ENCODE results near the gene COMMD1.
"Not testable (repeated sequence)": the region's sequence is repeated elsewhere in the genome, so short reads cannot be mapped to it uniquely, and the experiment has no call there.

COMMD1 gene

DNA sequence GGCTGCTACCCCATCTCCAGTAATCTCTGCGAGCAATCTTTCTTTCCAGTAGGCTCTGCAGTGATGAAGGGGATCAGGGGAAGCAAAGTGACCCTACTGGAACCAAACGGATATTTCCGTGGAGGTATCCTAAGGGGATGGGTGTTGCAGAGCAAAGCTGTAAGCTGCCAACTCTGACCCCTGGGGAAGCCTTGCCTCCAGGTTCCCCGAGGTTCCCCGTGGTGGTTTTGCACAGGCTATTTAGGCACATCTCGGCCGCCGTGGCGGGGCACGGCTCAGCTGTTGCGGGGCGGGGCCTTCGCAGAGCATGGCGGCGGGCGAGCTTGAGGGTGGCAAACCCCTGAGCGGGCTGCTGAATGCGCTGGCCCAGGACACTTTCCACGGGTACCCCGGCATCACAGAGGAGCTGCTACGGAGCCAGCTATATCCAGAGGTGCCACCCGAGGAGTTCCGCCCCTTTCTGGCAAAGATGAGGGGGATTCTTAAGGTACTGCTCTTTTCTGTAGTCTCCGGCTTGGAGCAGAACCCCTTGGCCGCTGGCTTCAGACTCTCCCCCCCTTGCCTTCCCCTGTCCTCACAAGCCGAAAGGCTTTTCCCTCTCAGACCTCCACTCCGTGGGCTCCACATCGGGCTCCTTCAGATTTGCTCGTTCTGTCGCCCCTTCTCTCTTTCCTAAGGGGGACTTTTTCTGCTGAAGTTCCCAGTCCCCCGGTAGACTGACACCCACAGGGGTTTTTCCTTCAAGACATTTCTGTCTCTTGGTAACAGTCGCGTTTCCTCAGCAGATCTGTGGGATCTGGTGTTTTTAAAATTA lies at the start of gene COMMD1:
TSS of gene COMMD1 (plus strand) at position 303 of the 814 bp plus-strand sequence. CDS start at position 308, 5 bp downstream.
- DNase-seq = peak; percentile 85

DNA sequence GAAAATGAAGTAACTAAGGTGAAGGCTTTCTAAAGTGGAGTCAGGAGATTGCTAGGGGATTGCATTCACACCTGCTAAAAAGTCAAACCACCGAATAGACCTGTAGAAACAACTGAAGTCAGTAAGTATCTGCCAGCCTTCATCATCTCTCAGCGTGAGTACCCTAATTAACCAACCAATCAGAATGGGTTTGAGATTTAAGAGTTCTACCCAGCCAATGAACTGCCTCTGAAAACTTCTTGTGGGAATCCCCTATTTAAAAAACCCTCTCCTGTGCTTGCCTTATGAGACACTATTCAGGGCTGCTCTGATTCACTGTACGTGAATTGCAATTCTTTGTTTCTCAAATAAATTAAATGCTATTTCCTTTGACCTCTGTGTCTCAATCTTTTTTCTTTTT lies 48.2 kb upstream of the COMMD1 start:
- no peak for DNase-seq

GRCh38 chr2:61862085-61862484 lies 43.4 kb upstream of the COMMD1 start:
- DNase-seq = no peak

GRCh38 chr2:61866482-61867089 lies 38.9 kb upstream of the COMMD1 start:
- DNase-seq = not testable (repeated sequence)

DNA sequence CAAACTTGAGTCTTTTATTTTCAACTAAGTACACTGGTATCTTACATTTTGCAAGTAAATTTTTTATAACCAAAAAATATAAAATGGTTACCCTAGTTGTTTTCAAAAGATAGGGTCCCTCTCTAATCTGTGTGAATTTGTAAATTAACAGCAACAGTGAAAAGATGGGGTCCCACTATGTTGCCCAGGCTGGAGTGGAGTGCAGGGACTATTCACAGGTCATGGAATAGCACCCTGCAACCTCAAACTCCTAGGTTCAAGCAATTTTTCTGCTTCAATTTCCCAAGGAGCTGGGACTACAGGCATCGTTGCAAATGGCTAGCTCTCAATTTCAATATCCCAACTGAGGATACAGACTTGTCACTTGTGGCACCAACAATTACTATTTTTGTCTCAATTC lies 29.1 kb upstream of the COMMD1 start:
- DNase-seq = no peak

GRCh38 chr2:61877571-61878245 lies 27.8 kb upstream of the COMMD1 start:
- DNase-seq = no peak

DNA sequence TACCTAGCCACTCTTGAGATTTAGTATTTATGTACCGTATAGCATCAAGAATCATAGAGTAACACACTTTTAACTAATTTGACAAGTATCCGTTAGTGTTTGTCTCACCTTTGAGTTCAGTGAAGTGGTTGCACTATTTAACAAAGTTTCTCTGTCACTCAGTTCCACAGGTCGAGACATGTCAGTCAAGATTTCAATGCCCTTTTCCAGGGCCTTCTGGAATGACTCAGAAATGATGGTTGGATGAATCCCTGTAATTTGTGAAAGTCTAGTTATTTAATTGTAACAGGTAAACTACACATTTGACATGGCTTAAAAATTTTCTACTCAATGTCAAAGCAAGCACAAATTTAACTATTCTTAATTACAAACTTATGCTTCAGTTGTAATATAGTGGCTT lies 26.7 kb upstream of the COMMD1 start:
- no peak for DNase-seq

- DNase-seq = not testable (repeated sequence)
Observed at GRCh38 chr2:61879351-61879750, 26.1 kb upstream of the COMMD1 start.

GRCh38 chr2:61882850-61883249 lies 22.6 kb upstream of the COMMD1 start:
- no peak for DNase-seq

DNA sequence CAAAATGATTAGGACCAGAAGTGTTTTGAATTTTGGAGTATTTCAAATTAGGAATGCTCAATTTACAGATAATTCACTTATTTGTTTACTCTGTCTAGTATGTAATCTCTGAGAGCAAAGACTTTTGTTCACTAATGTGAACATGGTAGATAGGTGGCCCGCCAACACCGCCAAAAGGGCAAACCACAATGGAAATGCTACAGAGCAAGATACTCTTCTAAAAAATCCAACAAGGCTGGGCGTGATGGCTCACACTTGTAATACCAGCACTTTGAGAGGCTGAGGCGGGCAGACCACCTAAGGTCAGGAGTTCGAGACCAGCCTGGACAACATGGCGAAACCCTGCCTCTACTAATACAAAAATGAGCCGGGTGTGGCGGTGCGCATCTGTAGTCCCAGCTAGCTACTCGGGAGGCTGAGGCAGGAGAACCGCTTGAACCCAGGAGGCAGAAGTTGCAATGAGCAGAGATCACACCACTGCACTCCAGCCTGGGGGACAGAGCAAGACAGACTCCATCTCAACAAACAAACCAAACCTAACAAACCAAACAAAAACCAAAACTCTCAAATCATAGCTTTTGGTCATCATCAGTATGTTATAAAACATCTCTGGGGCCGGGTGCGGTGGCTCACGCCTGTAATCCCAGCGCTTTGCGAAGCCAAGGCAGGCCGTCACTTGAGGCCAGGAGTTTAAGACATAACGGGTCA lies 19.4 kb upstream of the COMMD1 start:
- DNase-seq = no peak

GRCh38 chr2:61887717-61888266 lies 17.7 kb upstream of the COMMD1 start:
- peak; percentile 36 for DNase-seq

DNA sequence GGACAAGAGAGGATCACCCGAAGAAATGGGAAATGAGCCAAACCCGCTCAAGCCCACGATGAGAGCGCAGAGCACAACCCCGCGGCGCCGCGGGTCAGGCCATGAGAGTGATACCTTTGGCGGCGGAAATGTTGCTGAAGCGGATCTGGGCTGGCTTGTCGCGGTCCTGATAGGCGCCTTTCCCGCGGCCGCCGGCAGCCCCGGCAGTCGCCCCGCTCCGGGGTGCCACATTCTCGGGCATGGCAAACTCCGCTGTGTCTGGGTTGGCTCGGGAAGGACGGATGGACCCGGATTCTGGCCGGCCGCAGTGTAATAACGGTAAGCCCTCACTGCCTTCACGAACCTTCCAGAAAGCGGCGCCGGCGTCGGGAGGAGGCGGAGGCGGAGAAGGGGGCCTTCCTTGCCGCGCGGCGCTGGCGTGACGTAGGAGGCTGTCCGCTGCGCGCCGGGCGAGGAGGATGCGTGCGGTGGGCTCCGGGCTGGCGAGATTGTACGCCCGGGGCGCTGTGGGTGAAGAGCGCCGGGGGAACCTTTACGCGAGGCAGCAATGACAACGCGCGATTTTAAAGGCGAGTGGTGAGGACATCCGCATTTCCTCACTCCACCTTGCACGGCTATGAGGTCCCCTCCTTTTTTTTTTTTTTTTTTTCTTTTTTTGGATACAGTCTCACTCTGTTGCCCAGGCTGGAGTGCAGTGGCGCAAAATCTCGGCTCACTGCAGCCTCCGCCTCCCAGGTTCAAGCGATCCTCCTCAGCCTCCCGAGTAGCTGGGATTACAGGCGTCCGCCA lies 17.0 kb upstream of the COMMD1 start, which contains the start of gene CCT4:
TSS of gene CCT4 (minus strand) at position 390 of the 789 bp plus-strand sequence. CDS start at position 241, 149 bp downstream.
- DNase-seq = peak; percentile 93

GRCh38 chr2:61898810-61899209 lies 6.7 kb upstream of the COMMD1 start:
- DNase-seq = no peak

DNA sequence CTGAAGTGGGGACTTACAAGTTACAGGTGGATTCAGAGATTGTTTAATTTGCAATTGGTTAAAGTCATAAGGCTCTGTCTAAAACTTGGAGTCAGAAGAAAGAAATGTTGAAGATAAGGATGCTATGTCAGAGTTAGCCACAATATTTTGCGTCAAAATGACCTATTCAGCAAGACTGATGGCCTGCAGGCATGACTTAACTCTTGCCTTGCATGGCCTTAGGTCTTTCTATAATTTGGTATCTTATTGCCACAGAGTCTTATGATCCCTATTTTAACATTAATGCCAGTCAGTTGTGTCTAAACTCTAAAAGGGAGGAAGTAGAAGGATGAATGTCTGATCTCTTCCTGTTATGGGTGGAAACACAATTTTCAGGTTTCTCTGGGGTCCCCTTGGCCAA lies 5.2 kb upstream of the COMMD1 start:
- no peak for DNase-seq

GRCh38 chr2:61906186-61906470 lies 654 bp downstream of the COMMD1 start:
- no peak for DNase-seq

DNA sequence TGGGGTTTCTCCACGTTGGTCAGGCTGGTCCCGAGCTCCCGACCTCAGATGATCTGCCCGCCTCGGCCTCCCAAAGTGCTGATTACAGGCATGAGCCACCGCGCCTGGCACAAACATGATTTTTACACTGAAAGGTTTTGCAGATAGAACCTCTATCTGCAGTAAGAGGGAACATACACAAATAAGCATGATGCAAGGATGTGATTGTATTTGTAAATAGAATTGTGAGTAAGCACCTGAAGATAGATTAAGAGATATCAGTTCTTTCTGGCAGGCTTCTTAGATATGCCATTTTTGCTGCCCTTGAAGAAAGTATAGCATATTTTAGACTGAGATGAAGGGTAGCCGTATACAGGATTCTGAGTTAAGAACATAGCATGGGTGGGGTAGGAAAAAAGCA lies 3.6 kb downstream of the COMMD1 start:
- DNase-seq = no peak

- no peak for DNase-seq
Observed at GRCh38 chr2:61910603-61911002, 5.1 kb downstream of the COMMD1 start.

DNA sequence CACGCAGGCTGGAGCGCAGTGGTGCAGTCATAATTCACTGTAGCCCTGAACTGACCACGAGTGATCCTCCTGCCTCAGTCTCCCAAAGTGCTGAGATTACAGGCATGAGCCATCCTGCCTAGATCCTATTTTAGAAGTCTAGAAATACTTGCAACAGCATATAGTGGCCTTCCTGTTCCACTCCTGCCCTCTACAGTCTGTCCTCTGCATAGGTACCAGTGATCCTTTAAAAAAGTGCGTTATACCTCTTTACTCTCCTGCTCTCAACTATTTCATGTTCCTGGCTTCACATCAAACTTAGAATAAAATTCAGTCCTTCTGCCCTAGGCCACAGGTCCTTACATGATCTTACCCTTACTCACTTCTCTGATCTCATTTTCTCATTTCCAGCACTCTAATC lies 6.0 kb downstream of the COMMD1 start:
- no peak for DNase-seq

DNA sequence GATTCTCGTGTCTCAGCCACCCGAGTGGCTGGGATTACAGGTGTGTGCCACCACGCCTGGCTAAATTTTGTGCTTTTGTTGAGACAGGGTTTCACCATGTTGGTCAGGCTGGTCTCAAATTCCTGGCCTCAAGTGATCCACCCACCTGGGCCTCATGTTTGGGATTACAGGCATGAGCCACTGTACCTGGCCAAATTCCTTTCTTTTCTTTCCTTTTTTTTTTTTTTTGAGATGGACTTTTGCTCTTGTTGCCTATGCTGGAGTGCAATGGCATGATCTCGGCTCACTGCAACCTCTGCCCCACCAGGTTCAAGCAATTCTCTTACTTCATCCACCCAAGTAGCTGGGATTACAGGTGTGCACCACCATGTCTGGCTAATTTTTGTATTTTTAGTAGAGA lies 9.3 kb downstream of the COMMD1 start:
- not testable (repeated sequence) for DNase-seq

GRCh38 chr2:61920548-61920947 lies 15.1 kb downstream of the COMMD1 start:
- DNase-seq = no peak

DNA sequence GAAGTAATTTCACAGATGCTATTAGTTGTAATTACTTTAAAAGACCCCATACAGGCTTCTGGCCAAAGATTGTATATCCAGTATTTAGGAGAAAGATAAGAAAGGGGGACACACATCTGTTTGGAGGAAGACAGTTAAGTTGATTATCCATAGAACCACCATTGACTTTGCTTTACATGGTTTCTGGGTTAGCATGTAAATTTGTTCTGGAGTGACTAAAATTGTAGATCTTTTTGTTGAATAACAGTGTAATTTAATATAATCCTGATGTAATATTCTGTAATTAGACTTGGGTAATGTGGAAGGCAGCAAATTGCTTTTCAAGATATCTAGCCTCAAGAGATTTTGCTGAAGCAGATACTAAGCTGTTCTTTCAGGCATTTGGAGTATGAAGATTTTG lies 17.2 kb downstream of the COMMD1 start:
- no peak for DNase-seq
